CD14-positive monocyte (primary cell): ENCODE data around the gene DUSP9. TPM values are rescaled to one million over a fixed set of nuclear protein-coding genes. Genes with fewer than 3 reads are reported as not detected.

Experiments used
- DNase-seq, 3 donors: peaks; one replicate each; pipeline ENCODE4 v3.0.0-alpha.2; 2011 to 2022
- H2AFZ ChIP-seq: 2 replicates; pipeline ENCODE4 v1.6.0; 2012; ENCODE audit warnings: mild to moderate bottlenecking, low read depth, low read length, inconsistent platforms; ENCODE audit not compliant: insufficient read depth, poor library complexity, severe bottlenecking
- H3K27ac ChIP-seq, 2 donors: 1 replicate in 1 of 2; 2 replicates in 1 of 2; pipeline ENCODE4 v1.5.1; 2012 to 2013; ENCODE audit warnings: low read length in 2 of 2, control low read depth in 1 of 2, inconsistent platforms in 1 of 2, low read depth in 1 of 2, mild to moderate bottlenecking in 1 of 2
- H3K27me3 ChIP-seq, 2 donors: one replicate each; pipeline versions ENCODE4 v1.6.0 to v1.6.1; 2011 to 2013; ENCODE audit warnings: low read length in 2 of 2; ENCODE audit not compliant: control insufficient read depth in 2 of 2, insufficient read depth in 2 of 2
- H3K36me3 ChIP-seq, 2 donors: replicated peaks in 1 of 2; 1 replicate in 1 of 2; 2 replicates in 1 of 2; pipeline versions ENCODE4 v1.5.1 to v1.6.1; 2012 to 2013; ENCODE audit warnings: low read length in 2 of 2, control low read depth in 1 of 2, inconsistent platforms in 1 of 2, mild to moderate bottlenecking in 1 of 2; ENCODE audit not compliant: insufficient read depth in 2 of 2, control insufficient read depth in 1 of 2
- H3K4me1 ChIP-seq, 2 donors: 1 replicate in 1 of 2; 2 replicates in 1 of 2; pipeline versions ENCODE4 v1.5.1 to v1.6.1; 2012 to 2013; ENCODE audit warnings: low read length in 2 of 2, control low read depth in 1 of 2, inconsistent platforms in 1 of 2, mild to moderate bottlenecking in 1 of 2, moderate library complexity in 1 of 2; ENCODE audit not compliant: insufficient read depth in 2 of 2, control insufficient read depth in 1 of 2
- H3K4me2 ChIP-seq: replicated peaks from 2 replicates; pipeline ENCODE3; 2012; ENCODE audit warnings: low read length, moderate library complexity, mild to moderate bottlenecking; ENCODE audit not compliant: poor library complexity, severe bottlenecking; ENCODE audit errors: extremely low read depth
- H3K4me3 ChIP-seq, 3 experiments: fragments of 200-600 bp in 1 of 3; sonication (generic) in 1 of 3; replicated peaks in 1 of 3; 1 replicate in 2 of 3; 2 replicates in 1 of 3; pipeline ENCODE4 v1.5.1; 2011 to 2013; ENCODE audit warnings: low read length in 3 of 3, mild to moderate bottlenecking in 3 of 3, control low read depth in 2 of 3, low read depth in 2 of 3, inconsistent platforms in 1 of 3, moderate library complexity in 1 of 3
- H3K79me2 ChIP-seq: 2 replicates; pipeline ENCODE4 v1.6.0; 2012; ENCODE audit warnings: mild to moderate bottlenecking, control low read depth, inconsistent platforms, low read length, moderate library complexity; ENCODE audit not compliant: insufficient read depth
- H3K9ac ChIP-seq: 2 replicates; pipeline ENCODE4 v1.6.0; 2017; ENCODE audit warnings: low read length, mild to moderate bottlenecking; ENCODE audit not compliant: insufficient read depth, poor library complexity, severe bottlenecking
- H3K9me3 ChIP-seq, 2 donors: replicated peaks in 1 of 2; 1 replicate in 1 of 2; 2 replicates in 1 of 2; pipeline versions ENCODE4 v1.5.1 to v1.6.1; 2012 to 2013; ENCODE audit warnings: low read length in 2 of 2, control low read depth in 1 of 2; ENCODE audit not compliant: control insufficient read depth in 1 of 2, insufficient read depth in 1 of 2
- H4K20me1 ChIP-seq: 2 replicates; pipeline ENCODE4 v1.6.0; 2012; ENCODE audit warnings: mild to moderate bottlenecking, low read length, control low read depth, moderate library complexity; ENCODE audit not compliant: insufficient read depth
- H3K27ac Mint-ChIP-seq, 7 donors: one replicate each; pipeline ENCODE4 v1.8.0; 2020; ENCODE audit warnings: mild to moderate bottlenecking in 7 of 7, mixed read lengths in 7 of 7, moderate library complexity in 6 of 7, inconsistent platforms in 2 of 7
- H3K27me3 Mint-ChIP-seq, 3 donors: one replicate each; pipeline ENCODE4 v1.8.0; 2021 to 2022; ENCODE audit warnings: low read depth in 3 of 3, mild to moderate bottlenecking in 3 of 3, mixed read lengths in 3 of 3, moderate library complexity in 3 of 3, inconsistent platforms in 1 of 3
- H3K36me3 Mint-ChIP-seq, 2 donors: one replicate each; pipeline ENCODE4 v1.8.0; 2020; ENCODE audit warnings: mixed read lengths in 2 of 2, inconsistent platforms in 1 of 2, mild to moderate bottlenecking in 1 of 2
- H3K4me1 Mint-ChIP-seq: one replicate; pipeline ENCODE4 v1.8.0; 2020; ENCODE audit warnings: mild to moderate bottlenecking, mixed read lengths
- H3K4me3 Mint-ChIP-seq, 2 donors: one replicate each; pipeline ENCODE4 v1.8.0; 2020; ENCODE audit warnings: mild to moderate bottlenecking in 2 of 2, mixed read lengths in 2 of 2, moderate library complexity in 1 of 2
- H3K9me3 Mint-ChIP-seq, 7 donors: one replicate each; pipeline ENCODE4 v1.8.0; 2020 to 2022; ENCODE audit warnings: mixed read lengths in 7 of 7, mild to moderate bottlenecking in 6 of 7, moderate library complexity in 6 of 7, inconsistent platforms in 2 of 7
- WGBS: methylation state at CpG from one replicate; pipeline ENCODE4 v1.1.5; 2013; ENCODE audit warnings: missing lambda C conversion rate; ENCODE audit not compliant: insufficient coverage; 5-methylcytosine and 5-hydroxymethylcytosine counted together
- intact Hi-C, 2 donors: fragments of 100-400 bp; cut with micrococcal nuclease; formaldehyde crosslinking; loops; one replicate each; pipeline versions ENCODE4 v1.15.0 to v1.15.1; 2023
- polyA plus RNA-seq, 3 donors: library from polyadenylated mRNA; depleted of rRNA in 1 of 3; unstranded in 2 of 3; stranded (reverse) in 1 of 3; fragments of 300-500 nt in 2 of 3; fragments of >200 nt in 1 of 3; fragmentation: Illumina TruSeq in 2 of 3; gene quantifications; 1 replicate in 2 of 3; 2 replicates in 1 of 3; pipeline ENCODE4 v1.2.3, GENCODE V29; 2012 to 2021
- TF ChIP-seq, protein P1 (sequence below): fragments of 200-600 bp; IDR thresholded peaks from one replicate; pipeline ENCODE4 v1.8.0; 2022; ENCODE audit warnings: antibody characterized with exemption, mild to moderate bottlenecking

DUSP9 gene
- polyA plus RNA-seq, 3 donors = not detected

DNA sequence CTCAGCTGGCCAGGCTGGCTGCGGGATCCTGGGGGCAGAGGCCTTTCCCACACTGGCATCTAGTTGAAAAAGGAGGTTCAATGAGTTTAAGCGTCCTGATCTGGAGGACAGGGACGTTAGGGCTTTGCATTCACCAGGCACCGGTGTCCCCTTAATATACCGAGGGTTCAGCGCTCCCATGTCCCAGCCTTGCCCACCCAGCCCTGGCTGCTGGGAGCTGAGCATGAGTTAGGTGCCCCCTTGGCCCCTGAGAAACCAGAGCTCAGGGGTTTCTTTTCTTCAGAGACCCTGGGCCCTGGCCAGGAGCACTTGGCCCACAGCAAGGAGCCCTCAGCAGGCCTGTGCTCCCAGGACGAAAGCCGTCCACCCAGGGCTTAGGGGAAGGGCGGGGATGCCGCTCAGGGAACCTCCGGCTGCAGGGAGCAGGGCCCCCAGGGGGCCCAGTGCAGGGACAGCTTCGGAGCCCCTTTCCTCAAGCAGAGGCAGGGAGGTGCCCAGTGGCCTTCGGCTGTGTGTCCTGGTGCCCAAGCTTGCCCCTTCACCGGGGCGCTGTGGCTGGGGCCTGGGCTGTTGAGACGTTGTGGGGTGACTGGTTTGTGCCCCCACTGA is 20.9 kb upstream of the DUSP9 start:
- no peak overlapping the region for H3K4me3 ChIP-seq
- H3K9ac ChIP-seq = no peak overlapping the region
- no peaks in the 10 kb centered on the region for H3K27me3 ChIP-seq
- H3K4me1 ChIP-seq = no peaks in the 10 kb centered on the region
- H3K9me3 ChIP-seq = peaks cover 0 to 6% of the 10 kb centered on the region in 2 donors
- H3K27ac ChIP-seq = no peak overlapping the region
- TF ChIP-seq, protein P1, sequence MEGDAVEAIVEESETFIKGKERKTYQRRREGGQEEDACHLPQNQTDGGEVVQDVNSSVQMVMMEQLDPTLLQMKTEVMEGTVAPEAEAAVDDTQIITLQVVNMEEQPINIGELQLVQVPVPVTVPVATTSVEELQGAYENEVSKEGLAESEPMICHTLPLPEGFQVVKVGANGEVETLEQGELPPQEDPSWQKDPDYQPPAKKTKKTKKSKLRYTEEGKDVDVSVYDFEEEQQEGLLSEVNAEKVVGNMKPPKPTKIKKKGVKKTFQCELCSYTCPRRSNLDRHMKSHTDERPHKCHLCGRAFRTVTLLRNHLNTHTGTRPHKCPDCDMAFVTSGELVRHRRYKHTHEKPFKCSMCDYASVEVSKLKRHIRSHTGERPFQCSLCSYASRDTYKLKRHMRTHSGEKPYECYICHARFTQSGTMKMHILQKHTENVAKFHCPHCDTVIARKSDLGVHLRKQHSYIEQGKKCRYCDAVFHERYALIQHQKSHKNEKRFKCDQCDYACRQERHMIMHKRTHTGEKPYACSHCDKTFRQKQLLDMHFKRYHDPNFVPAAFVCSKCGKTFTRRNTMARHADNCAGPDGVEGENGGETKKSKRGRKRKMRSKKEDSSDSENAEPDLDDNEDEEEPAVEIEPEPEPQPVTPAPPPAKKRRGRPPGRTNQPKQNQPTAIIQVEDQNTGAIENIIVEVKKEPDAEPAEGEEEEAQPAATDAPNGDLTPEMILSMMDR = no peak
- Mint-ChIP-seq H3K9me3 (peaks cover 0 to 9% (median 4%) of the 10 kb centered on the region in 7 donors), H3K27me3 (peaks cover 4 to 8% (median 6%) of the 10 kb centered on the region in 3 donors), H3K4me1 (no peaks in the 10 kb centered on the region), H3K27ac (no peak overlapping the region), H3K4me3 (no peak overlapping the region), H3K36me3 (no peaks in the 10 kb centered on the region)
- H4K20me1 ChIP-seq = no peaks in the 10 kb centered on the region
- WGBS = 88% methylated on average over 8 of the region's 16 CpGs
- H3K79me2 ChIP-seq = no peaks in the 10 kb centered on the region
- H3K36me3 ChIP-seq = no peaks in the 10 kb centered on the region
- intact Hi-C loops = no loop called here
- H2AFZ ChIP-seq = no peak overlapping the region
- no peak overlapping the region for H3K4me2 ChIP-seq
- no peak for DNase-seq

DNA sequence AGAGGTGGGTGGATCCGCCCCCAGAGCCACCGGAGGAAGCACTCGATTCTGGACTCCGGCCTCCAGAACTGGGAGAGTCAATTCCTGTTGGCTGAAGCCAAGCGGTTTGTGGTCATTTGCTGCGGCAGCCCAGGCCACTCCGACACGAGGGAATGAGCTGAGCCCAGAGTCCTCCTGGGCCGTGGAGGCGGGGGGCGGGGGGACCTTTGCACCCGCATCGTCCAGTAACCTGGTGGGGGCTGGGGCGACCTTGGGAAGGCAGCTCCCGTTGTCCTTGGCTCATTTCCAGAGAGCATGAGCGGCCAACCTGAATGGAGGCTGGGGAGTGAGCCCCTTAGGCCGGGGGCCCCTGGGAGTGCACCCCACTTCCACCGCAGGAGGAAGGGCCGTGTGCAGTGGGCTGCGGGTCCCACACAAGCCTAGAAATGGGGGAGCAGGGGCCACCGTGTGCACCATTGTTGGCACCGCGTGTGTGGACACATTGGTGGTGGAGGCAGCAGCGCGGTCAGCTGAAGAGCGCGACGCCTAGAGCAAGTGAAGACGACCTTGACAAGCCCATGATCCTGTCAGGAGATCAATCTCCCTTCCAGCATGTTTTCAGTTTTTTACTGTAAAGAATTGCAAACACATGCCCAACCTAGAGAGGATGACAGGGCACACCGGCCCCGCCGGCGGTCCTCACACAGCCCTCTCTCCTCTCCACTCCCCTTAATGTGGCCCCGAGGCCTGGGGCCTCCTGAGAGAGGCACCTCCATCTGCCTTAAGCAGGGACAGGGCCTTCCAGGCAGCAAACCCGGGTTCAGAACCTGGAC is 19.9 kb upstream of the DUSP9 start:
- Histone ChIP-seq H3K4me1 (no peaks in the 10 kb centered on the region), H4K20me1 (no peaks in the 10 kb centered on the region), H3K9me3 (peaks cover 0 to 14% of the 10 kb centered on the region in 2 donors), H3K36me3 (no peaks in the 10 kb centered on the region), H3K4me2 (no peak overlapping the region), H3K9ac (no peak overlapping the region), H3K79me2 (no peaks in the 10 kb centered on the region), H3K4me3 (no peak overlapping the region), H3K27ac (no peak overlapping the region), H2AFZ (no peak overlapping the region), H3K27me3 (no peaks in the 10 kb centered on the region)
- H3K4me1 Mint-ChIP-seq = no peaks in the 10 kb centered on the region
- H3K27ac Mint-ChIP-seq = peak overlapping the region in 1 of 7 donors; percentile 42
- DNase-seq = no peak
- no peak overlapping the region for H3K4me3 Mint-ChIP-seq
- H3K27me3 Mint-ChIP-seq = peaks cover 4 to 7% (median 6%) of the 10 kb centered on the region in 3 donors
- no peaks in the 10 kb centered on the region for H3K36me3 Mint-ChIP-seq
- intact Hi-C loops = no loop called here
- 82% methylated on average over 10 of the region's 35 CpGs for WGBS
- H3K9me3 Mint-ChIP-seq = peaks cover 0 to 18% (median 8%) of the 10 kb centered on the region in 7 donors
- TF ChIP-seq, protein P1 = no peak
